K562 (cell line): ENCODE data around the gene ZBTB33. TPM values are rescaled to one million over a fixed set of nuclear protein-coding genes. Genes with fewer than 3 reads are reported as not detected.

Experiments used
- CEBPG ChIP-seq, 3 experiments: fragments of 200-800 bp in 1 of 3; sonication (Bioruptor generic) in 1 of 3; sonication (generic) in 1 of 3; formaldehyde crosslinking in 1 of 3; IDR thresholded peaks in 2 of 3; conservative IDR thresholded peaks in 1 of 3; 2 replicates each; pipeline versions ENCODE4 v1.6.1 to v1.8.0; 2016 to 2022; ENCODE audit warnings: missing compliant biosample characterization in 2 of 3, missing genetic modification characterization in 2 of 3, mild to moderate bottlenecking in 1 of 3, missing genetic modification reagents in 1 of 3
- DACH1 ChIP-seq: fragments of 450-650 bp; IDR thresholded peaks from 2 replicates; pipeline ENCODE4 v1.6.1; 2018; ENCODE audit not compliant: partially characterized antibody
- FOXA3 ChIP-seq, 2 experiments: fragments of 450-650 bp in 1 of 2; sonication (generic) in 1 of 2; formaldehyde crosslinking; IDR thresholded peaks in 1 of 2; conservative IDR thresholded peaks in 1 of 2; 2 replicates each; pipeline versions ENCODE4 v1.4.0 to v1.8.0; 2020 to 2022; ENCODE audit warnings: mild to moderate bottlenecking in 2 of 2, missing genetic modification reagents in 1 of 2
- PHF21A ChIP-seq: fragments of 450-650 bp; IDR thresholded peaks from 2 replicates; pipeline ENCODE4 v1.6.1; 2017; ENCODE audit warnings: low read depth, borderline replicate concordance
- SOX6 ChIP-seq: fragments of 450-650 bp; IDR thresholded peaks from 2 replicates; pipeline ENCODE4 v1.6.1; 2014; ENCODE audit warnings: mild to moderate bottlenecking
- TAF15 ChIP-seq: fragments of 200-400 bp; formaldehyde crosslinking; IDR thresholded peaks from 2 replicates; pipeline ENCODE4 v1.6.1; 2017; ENCODE audit warnings: mild to moderate bottlenecking, low read depth, low read length, moderate library complexity
- ZNF3 ChIP-seq: fragments of 250-450 bp; sonication (Bioruptor Pico); IDR thresholded peaks from 2 replicates; pipeline ENCODE4 v1.5.0; 2021; ENCODE audit warnings: mild to moderate bottlenecking, moderate library complexity
- ZNF408 ChIP-seq: fragments of 250-450 bp; sonication (Bioruptor Pico); IDR thresholded peaks from 2 replicates; pipeline ENCODE4 v1.4.0; 2020; ENCODE audit warnings: low read depth, mild to moderate bottlenecking, moderate library complexity
- ZNF778 ChIP-seq: fragments of 450-650 bp; formaldehyde crosslinking; IDR thresholded peaks from 2 replicates; pipeline ENCODE4 v1.4.0; 2020; ENCODE audit warnings: mild to moderate bottlenecking, moderate library complexity
- polyA plus RNA-seq, 8 experiments: library from polyadenylated mRNA; depleted of rRNA in 4 of 8; stranded (reverse) in 5 of 8; unstranded in 3 of 8; fragments of >200 nt; fragmentation: Nextera tagmentation in 2 of 8; fragmentation: Illumina TruSeq in 1 of 8; extraction: Ambion mirVana in 2 of 8; extraction: Trizol in 1 of 8; gene quantifications; 2 replicates each; pipeline versions ENCODE4 v1.2.1 to v1.2.3, GENCODE V29; 2011 to 2014; ENCODE audit warnings: inconsistent platforms in 1 of 8, missing spikeins in 1 of 8
- total RNA-seq, 7 experiments: library from RNA; depleted of rRNA in 6 of 7; stranded (reverse); fragments of >200 nt in 6 of 7; fragmentation: Illumina TruSeq in 2 of 7; extraction: Trizol in 2 of 7; gene quantifications; 2 replicates each; pipeline versions ENCODE4 v1.2.1 to v1.2.3, GENCODE V29; 2011 to 2021; ENCODE audit warnings: low replicate concordance in 1 of 7
- TF ChIP-seq, protein P1 (sequence below), 2 experiments: fragments of 450-650 bp; conservative IDR thresholded peaks; 2 replicates each; pipeline ENCODE4 v1.6.1; 2017; ENCODE audit warnings: mild to moderate bottlenecking in 2 of 2, moderate library complexity in 2 of 2
- TF ChIP-seq, protein P2 (sequence below): fragments of 450-650 bp; formaldehyde crosslinking; IDR thresholded peaks from 2 replicates; pipeline ENCODE4 v1.4.0; 2022; ENCODE audit warnings: missing genetic modification characterization
- TF ChIP-seq, protein P3 (sequence below): conservative IDR thresholded peaks from 2 replicates; pipeline ENCODE4 v1.6.1; 2011; ENCODE audit warnings: low read depth, mild to moderate bottlenecking, low read length; ENCODE audit not compliant: control insufficient read depth
- TF ChIP-seq, protein P4 (sequence below): fragments of 450-650 bp; IDR thresholded peaks from 2 replicates; pipeline ENCODE4 v1.6.1; 2018; ENCODE audit warnings: mild to moderate bottlenecking, low read depth; ENCODE audit not compliant: partially characterized antibody
- TF ChIP-seq, protein P5 (sequence below): sonication (generic); formaldehyde crosslinking; IDR thresholded peaks from 2 replicates; pipeline ENCODE4 v1.8.0; 2022; ENCODE audit warnings: mild to moderate bottlenecking, low read depth, missing genetic modification reagents
- TF ChIP-seq, protein P6 (sequence below): sonication (generic); IDR thresholded peaks from 2 replicates; pipeline ENCODE4 v1.6.1; 2016
- TF ChIP-seq, protein P7 (sequence below): fragments of 450-650 bp; formaldehyde crosslinking; IDR thresholded peaks from 2 replicates; pipeline ENCODE4 v1.4.0; 2022; ENCODE audit warnings: mild to moderate bottlenecking, moderate library complexity

Gene ZBTB33
- total and polyA plus RNA-seq, 9 of the 15 experiments (the other 6 are each of a cell fraction or from before 2014, with no cell fraction given): 5.6 to 29.8 (median 15.6) TPM

DNA sequence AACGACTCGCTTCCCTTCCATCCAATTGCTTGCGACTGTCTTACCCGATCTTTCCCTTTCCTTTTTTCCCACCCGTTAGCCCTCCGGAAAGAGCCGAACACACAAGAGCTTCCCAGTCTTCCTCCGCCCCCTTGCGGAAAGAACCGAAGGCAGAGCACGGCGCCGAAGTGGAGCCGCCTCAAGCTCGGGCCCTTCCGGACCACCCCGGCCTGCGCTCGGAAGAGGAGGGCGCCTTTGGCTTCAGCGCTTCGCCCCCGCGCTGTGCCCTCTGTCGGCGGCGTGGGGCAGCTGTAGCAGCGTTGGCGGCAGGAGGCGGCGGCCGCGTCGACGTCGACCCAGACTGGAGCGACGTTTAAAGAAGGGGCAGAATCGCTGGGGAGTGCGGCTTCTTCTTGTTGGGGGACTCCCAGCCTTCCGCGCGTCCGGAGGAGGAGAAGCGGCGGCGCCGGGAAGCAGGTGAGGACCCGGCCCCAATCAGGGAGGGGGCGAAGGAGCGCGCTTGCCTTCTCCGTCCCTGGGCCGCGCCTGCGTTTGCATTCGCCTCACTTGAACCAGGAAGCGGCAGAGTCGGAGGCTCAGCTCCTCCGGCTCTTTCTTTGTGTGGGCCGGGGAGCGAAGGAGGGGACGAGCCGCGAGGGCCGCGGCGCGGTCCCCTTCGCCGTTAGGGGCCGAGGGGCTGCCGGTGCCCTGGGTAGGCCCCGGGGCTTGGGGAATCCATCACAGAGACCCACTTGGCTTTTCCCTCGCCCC is at the start of gene ZBTB33 (continued):
- TF ChIP-seq ZNF778 (CRISPR knock-in tag) (no peak), DACH1 (no peak), ZNF408 (CRISPR knock-in tag) (no peak), ZNF3 (CRISPR knock-in tag) (no peak), TAF15 (no peak), FOXA3 (CRISPR knock-in tag; conservative IDR thresholded peaks at IDR 0.05 in 1 of 2, IDR thresholded peaks at IDR 0.05 in 1 of 2) (no peak), SOX6 (peak; percentile 55), PHF21A (no peak), CEBPG (CRISPR knock-in tag; IDR thresholded peaks at IDR 0.05) (no peak), CEBPG (tag; conservative IDR thresholded peaks at IDR 0.05 in 1 of 2, IDR thresholded peaks at IDR 0.05 in 1 of 2) (no peak)
- TF ChIP-seq, protein P1, sequence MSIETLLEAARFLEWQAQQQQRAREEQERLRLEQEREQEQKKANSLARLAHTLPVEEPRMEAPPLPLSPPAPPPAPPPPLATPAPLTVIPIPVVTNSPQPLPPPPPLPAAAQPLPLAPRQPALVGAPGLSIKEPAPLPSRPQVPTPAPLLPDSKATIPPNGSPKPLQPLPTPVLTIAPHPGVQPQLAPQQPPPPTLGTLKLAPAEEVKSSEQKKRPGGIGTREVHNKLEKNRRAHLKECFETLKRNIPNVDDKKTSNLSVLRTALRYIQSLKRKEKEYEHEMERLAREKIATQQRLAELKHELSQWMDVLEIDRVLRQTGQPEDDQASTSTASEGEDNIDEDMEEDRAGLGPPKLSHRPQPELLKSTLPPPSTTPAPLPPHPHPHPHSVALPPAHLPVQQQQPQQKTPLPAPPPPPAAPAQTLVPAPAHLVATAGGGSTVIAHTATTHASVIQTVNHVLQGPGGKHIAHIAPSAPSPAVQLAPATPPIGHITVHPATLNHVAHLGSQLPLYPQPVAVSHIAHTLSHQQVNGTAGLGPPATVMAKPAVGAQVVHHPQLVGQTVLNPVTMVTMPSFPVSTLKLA (conservative IDR thresholded peaks at IDR 0.05): peak in 1 of 2 experiments; percentile 45; a peak in 2 of 4 replicates
- TF ChIP-seq, protein P2, sequence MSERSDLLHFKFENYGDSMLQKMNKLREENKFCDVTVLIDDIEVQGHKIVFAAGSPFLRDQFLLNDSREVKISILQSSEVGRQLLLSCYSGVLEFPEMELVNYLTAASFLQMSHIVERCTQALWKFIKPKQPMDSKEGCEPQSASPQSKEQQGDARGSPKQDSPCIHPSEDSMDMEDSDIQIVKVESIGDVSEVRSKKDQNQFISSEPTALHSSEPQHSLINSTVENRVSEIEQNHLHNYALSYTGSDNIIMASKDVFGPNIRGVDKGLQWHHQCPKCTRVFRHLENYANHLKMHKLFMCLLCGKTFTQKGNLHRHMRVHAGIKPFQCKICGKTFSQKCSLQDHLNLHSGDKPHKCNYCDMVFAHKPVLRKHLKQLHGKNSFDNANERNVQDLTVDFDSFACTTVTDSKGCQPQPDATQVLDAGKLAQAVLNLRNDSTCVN: no peak
- TF ChIP-seq, protein P3, sequence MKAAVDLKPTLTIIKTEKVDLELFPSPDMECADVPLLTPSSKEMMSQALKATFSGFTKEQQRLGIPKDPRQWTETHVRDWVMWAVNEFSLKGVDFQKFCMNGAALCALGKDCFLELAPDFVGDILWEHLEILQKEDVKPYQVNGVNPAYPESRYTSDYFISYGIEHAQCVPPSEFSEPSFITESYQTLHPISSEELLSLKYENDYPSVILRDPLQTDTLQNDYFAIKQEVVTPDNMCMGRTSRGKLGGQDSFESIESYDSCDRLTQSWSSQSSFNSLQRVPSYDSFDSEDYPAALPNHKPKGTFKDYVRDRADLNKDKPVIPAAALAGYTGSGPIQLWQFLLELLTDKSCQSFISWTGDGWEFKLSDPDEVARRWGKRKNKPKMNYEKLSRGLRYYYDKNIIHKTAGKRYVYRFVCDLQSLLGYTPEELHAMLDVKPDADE: no peak
- TF ChIP-seq, protein P4, sequence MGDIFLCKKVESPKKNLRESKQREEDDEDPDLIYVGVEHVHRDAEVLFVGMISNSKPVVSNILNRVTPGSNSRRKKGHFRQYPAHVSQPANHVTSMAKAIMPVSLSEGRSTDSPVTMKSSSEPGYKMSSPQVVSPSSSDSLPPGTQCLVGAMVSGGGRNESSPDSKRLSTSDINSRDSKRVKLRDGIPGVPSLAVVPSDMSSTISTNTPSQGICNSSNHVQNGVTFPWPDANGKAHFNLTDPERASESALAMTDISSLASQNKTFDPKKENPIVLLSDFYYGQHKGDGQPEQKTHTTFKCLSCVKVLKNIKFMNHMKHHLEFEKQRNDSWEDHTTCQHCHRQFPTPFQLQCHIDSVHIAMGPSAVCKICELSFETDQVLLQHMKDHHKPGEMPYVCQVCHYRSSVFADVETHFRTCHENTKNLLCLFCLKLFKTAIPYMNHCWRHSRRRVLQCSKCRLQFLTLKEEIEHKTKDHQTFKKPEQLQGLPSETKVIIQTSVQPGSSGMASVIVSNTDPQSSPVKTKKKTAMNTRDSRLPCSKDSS: no peak
- TF ChIP-seq, protein P5, sequence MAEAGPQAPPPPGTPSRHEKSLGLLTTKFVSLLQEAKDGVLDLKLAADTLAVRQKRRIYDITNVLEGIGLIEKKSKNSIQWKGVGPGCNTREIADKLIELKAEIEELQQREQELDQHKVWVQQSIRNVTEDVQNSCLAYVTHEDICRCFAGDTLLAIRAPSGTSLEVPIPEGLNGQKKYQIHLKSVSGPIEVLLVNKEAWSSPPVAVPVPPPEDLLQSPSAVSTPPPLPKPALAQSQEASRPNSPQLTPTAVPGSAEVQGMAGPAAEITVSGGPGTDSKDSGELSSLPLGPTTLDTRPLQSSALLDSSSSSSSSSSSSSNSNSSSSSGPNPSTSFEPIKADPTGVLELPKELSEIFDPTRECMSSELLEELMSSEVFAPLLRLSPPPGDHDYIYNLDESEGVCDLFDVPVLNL (CRISPR knock-in tag): no peak; the same call in 1 of the 2 replicates
- TF ChIP-seq, protein P6, sequence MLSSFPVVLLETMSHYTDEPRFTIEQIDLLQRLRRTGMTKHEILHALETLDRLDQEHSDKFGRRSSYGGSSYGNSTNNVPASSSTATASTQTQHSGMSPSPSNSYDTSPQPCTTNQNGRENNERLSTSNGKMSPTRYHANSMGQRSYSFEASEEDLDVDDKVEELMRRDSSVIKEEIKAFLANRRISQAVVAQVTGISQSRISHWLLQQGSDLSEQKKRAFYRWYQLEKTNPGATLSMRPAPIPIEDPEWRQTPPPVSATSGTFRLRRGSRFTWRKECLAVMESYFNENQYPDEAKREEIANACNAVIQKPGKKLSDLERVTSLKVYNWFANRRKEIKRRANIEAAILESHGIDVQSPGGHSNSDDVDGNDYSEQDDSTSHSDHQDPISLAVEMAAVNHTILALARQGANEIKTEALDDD: no peak
- TF ChIP-seq, protein P7, sequence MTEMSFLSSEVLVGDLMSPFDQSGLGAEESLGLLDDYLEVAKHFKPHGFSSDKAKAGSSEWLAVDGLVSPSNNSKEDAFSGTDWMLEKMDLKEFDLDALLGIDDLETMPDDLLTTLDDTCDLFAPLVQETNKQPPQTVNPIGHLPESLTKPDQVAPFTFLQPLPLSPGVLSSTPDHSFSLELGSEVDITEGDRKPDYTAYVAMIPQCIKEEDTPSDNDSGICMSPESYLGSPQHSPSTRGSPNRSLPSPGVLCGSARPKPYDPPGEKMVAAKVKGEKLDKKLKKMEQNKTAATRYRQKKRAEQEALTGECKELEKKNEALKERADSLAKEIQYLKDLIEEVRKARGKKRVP: no peak
